OCI-LY7 (cell line): Measurements from ENCODE around the gene TMEM255B. TPM values are rescaled to one million over a fixed set of nuclear protein-coding genes. Genes with fewer than 3 reads are reported as not detected.

Experiments
- BruUV-seq: library from RNA; stranded (reverse); fragments of 400-500 nt; replicated peaks from 2 replicates; lab custom pipeline; 2021; lab: Mats Ljungman, UMichigan
- CTCF ChIA-PET: fragments of 300-600 bp; sonication (Branson Sonifier 250); formaldehyde crosslinking; loops from one replicate; lab custom pipeline; 2022; ENCODE audit warnings: antibody characterized with exemption; ENCODE audit not compliant: unreplicated experiment; lab: Charles Lee
- POLR2A ChIA-PET: fragments of 300-600 bp; sonication (Branson Sonifier 250); formaldehyde crosslinking; loops from one replicate; lab custom pipeline; 2022; ENCODE audit warnings: antibody characterized with exemption; lab: Charles Lee
- DNase-seq: peaks from one replicate; pipeline ENCODE4 v3.0.0-alpha.2; 2015; ENCODE audit warnings: low spot score
- H2AFZ ChIP-seq: fragments of 200-600 bp; sonication (generic), shearing (Covaris generic); 2 replicates; pipeline ENCODE4 v1.6.1; 2014; ENCODE audit warnings: mild to moderate bottlenecking, antibody characterized with exemption, low read length, moderate library complexity
- H3K27ac ChIP-seq: fragments of 200-600 bp; sonication (generic); 2 replicates; pipeline ENCODE4 v1.5.1; 2014; ENCODE audit warnings: mixed run types, low read depth, mild to moderate bottlenecking, moderate library complexity, low read length, inconsistent platforms; ENCODE audit not compliant: poor library complexity, severe bottlenecking
- H3K36me3 ChIP-seq: fragments of 200-600 bp; sonication (generic); 2 replicates; pipeline ENCODE4 v1.6.1; 2014; ENCODE audit warnings: mild to moderate bottlenecking, antibody characterized with exemption, low read length, moderate library complexity, mixed read lengths; ENCODE audit not compliant: insufficient read depth
- H3K4me1 ChIP-seq: fragments of 200-600 bp; sonication (generic); 2 replicates; pipeline ENCODE4 v1.5.1; 2014; ENCODE audit warnings: mild to moderate bottlenecking, low read length; ENCODE audit not compliant: insufficient read depth, poor library complexity, severe bottlenecking
- H3K4me2 ChIP-seq: fragments of 200-600 bp; sonication (generic); 2 replicates; pipeline ENCODE4 v1.6.1; 2014; ENCODE audit warnings: mild to moderate bottlenecking, low read length
- H3K4me3 ChIP-seq: fragments of 200-600 bp; sonication (generic); 2 replicates; pipeline ENCODE4 v1.5.1; 2014; ENCODE audit warnings: mild to moderate bottlenecking, low read depth, low read length; ENCODE audit not compliant: poor library complexity, severe bottlenecking
- H3K79me2 ChIP-seq: fragments of 200-600 bp; sonication (generic); 2 replicates; pipeline ENCODE4 v1.6.1; 2016; ENCODE audit warnings: low read depth, mild to moderate bottlenecking, low read length, moderate library complexity, mixed read lengths; ENCODE audit not compliant: insufficient read depth
- H3K9me2 ChIP-seq: fragments of 200-600 bp; sonication (generic); 2 replicates; pipeline ENCODE4 v1.6.1; 2016; ENCODE audit warnings: mild to moderate bottlenecking, low read length, mixed read lengths; ENCODE audit not compliant: insufficient read depth
- H3K9me3 ChIP-seq: fragments of 200-600 bp; sonication (generic); 2 replicates; pipeline ENCODE4 v1.6.1; 2014; ENCODE audit warnings: mild to moderate bottlenecking, mixed run types, low read length, mixed read lengths
- H4K20me1 ChIP-seq: fragments of 200-600 bp; sonication (generic); 2 replicates; pipeline ENCODE4 v1.6.1; 2014; ENCODE audit warnings: mild to moderate bottlenecking, antibody characterized with exemption, low read length, moderate library complexity, mixed read lengths; ENCODE audit not compliant: insufficient read depth
- CTCF ChIP-seq: fragments of 200-600 bp; sonication (generic); conservative IDR thresholded peaks from 2 replicates; pipeline ENCODE4 v1.5.1; 2014; ENCODE audit warnings: mild to moderate bottlenecking, antibody characterized with exemption, low read length, moderate library complexity, mixed read lengths
- EZH2phosphoT487 ChIP-seq: fragments of 200-600 bp; sonication (generic); IDR thresholded peaks from 2 replicates; pipeline ENCODE4 v1.6.1; 2018; ENCODE audit warnings: low read depth, borderline replicate concordance, mild to moderate bottlenecking, mixed run types, antibody characterized with exemption, low read length, moderate library complexity, mixed read lengths
- intact Hi-C: fragments of 100-400 bp; cut with micrococcal nuclease; formaldehyde crosslinking; loops from one replicate; pipeline ENCODE4 v1.10.0; 2022; ENCODE audit not compliant: unreplicated experiment
- total RNA-seq, 2 experiments: library from RNA; depleted of rRNA in 1 of 2; stranded (reverse); fragments of >200 nt in 1 of 2; shearing (Covaris generic) in 1 of 2; gene quantifications; 2 replicates each; pipeline ENCODE4 v1.2.3, GENCODE V29; 2014 to 2022

Gene TMEM255B
- total RNA-seq, 2 experiments from 2014 or later, result 2.6 to 6.8 TPM

- Histone ChIP-seq H3K4me3 (no peak overlapping the region), H2AFZ (no peak overlapping the region), H3K36me3 (no peaks in the 10 kb centered on the region), H3K79me2 (no peaks in the 10 kb centered on the region), H3K27ac (no peak overlapping the region), H3K4me2 (no peak overlapping the region), H3K9me2 (no peaks in the 10 kb centered on the region), H3K9me3 (no peaks in the 10 kb centered on the region), H3K4me1 (no peaks in the 10 kb centered on the region), H4K20me1 (no peaks in the 10 kb centered on the region)
- ChIA-PET POLR2A (no interaction called here), CTCF (no interaction called here)
- BruUV-seq, result no TSS peak
- DNase-seq, result no peak
- TF ChIP-seq CTCF (no peak), EZH2phosphoT487 (no peak)
- intact Hi-C loops, result no loop called here
Observed at GRCh38 chr13:113781571-113781970, 22.5 kb downstream of the TMEM255B start.

GRCh38 chr13:113782472-113782871 is 23.4 kb downstream of the TMEM255B start:
- Histone ChIP-seq H3K27ac (no peak overlapping the region), H3K4me3 (no peak overlapping the region), H3K4me2 (no peak overlapping the region), H3K9me3 (no peaks in the 10 kb centered on the region), H3K4me1 (no peaks in the 10 kb centered on the region), H2AFZ (no peak overlapping the region), H3K9me2 (no peaks in the 10 kb centered on the region), H3K79me2 (no peaks in the 10 kb centered on the region), H4K20me1 (no peaks in the 10 kb centered on the region), H3K36me3 (no peaks in the 10 kb centered on the region)
- ChIA-PET CTCF (no interaction called here), POLR2A (no interaction called here)
- TF ChIP-seq EZH2phosphoT487 (no peak), CTCF (no peak)
- BruUV-seq, result no TSS peak
- intact Hi-C loops, result no loop called here
- DNase-seq, result no peak

DNA sequence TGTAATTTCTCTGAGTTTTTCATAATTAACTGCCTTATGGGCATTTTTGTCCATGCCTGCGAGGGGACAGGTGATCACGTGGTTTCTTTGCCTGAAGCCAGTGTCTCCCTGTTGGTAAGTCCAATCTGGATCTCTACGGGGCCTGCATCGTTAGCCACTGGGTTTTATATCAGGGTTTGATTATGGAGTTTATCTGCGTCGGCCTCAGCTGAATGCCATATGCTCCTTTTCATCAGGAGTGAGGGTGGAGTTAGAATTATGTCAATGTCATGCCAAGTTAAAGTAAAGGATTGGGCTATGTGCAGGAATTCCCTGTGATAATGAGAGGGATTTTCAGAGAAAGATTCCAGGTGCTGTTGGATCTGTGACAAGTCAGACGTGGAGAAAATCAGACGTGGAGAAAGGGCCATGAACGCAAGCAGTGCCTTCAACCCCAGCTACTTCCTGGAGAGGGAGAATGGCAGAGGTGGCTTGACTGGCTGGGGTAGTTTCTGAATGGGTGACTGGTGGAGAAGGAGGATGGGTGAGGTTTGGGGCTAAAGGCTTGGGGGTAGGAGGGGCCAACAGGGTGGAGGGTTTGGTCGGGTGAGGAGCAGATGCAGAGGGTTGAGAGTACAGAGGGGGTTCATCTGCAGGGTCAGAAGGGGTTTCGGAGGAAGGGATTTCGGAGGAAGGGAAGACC is 24.3 kb downstream of the TMEM255B start:
- DNase-seq, result no peak

More for the DNA sequence above, 24.3 kb downstream of the TMEM255B start:
- Histone ChIP-seq H3K27ac (no peak overlapping the region), H3K79me2 (no peaks in the 10 kb centered on the region), H3K9me2 (no peaks in the 10 kb centered on the region), H3K36me3 (no peaks in the 10 kb centered on the region), H3K4me3 (no peak overlapping the region), H2AFZ (no peak overlapping the region), H3K9me3 (no peaks in the 10 kb centered on the region), H3K4me1 (no peaks in the 10 kb centered on the region), H4K20me1 (no peaks in the 10 kb centered on the region), H3K4me2 (no peak overlapping the region)
- ChIA-PET POLR2A (no interaction called here), CTCF (no interaction called here)
- no peak for TF ChIP-seq CTCF
- no peak for TF ChIP-seq EZH2phosphoT487
- no TSS peak for BruUV-seq
- intact Hi-C loops, result no loop called here
